Panc1 (cell line): ENCODE measurements around the gene ARHGEF10L. TPM values are rescaled to one million over a fixed set of nuclear protein-coding genes. Genes with fewer than 3 reads are reported as not detected.

Experiments
- ATAC-seq: fragments of 200-7000 bp; cut with Tn5 transposase; 2 replicates; pipeline ENCODE4 v1.9.1; 2020; ENCODE audit warnings: mild to moderate bottlenecking, moderate library complexity
- BruUV-seq: library from RNA; stranded (reverse); fragments of 400-500 nt; replicated peaks from 2 replicates; lab custom pipeline; 2021; lab: Mats Ljungman, UMichigan
- CTCF ChIA-PET: fragments of 300-600 bp; sonication (Branson Sonifier 250); formaldehyde crosslinking; loops from one replicate; lab custom pipeline; 2022; ENCODE audit warnings: antibody characterized with exemption; lab: Charles Lee
- POLR2A ChIA-PET: fragments of 300-600 bp; sonication (Branson Sonifier 250); formaldehyde crosslinking; loops from one replicate; lab custom pipeline; 2022; ENCODE audit warnings: antibody characterized with exemption; lab: Charles Lee
- DNase-seq: peaks from one replicate; pipeline ENCODE4 v3.0.0-alpha.2; 2010; ENCODE audit warnings: low read depth, low spot score
- H3K27ac ChIP-seq: 2 replicates; pipeline ENCODE4 v1.5.1; 2011; ENCODE audit warnings: mild to moderate bottlenecking, low read length, inconsistent platforms
- H3K27me3 ChIP-seq: fragments of 200-500 bp; sonication (Bioruptor generic); 2 replicates; pipeline ENCODE4 v1.6.0; 2014; ENCODE audit warnings: low read length, inconsistent platforms; ENCODE audit not compliant: control insufficient read depth, insufficient read depth
- H3K36me3 ChIP-seq: fragments of 200-500 bp; sonication (Bioruptor generic); 2 replicates; pipeline ENCODE4 v1.5.1; 2014; ENCODE audit warnings: inconsistent platforms, mild to moderate bottlenecking, low read length, moderate library complexity; ENCODE audit not compliant: control insufficient read depth, insufficient read depth
- H3K4me1 ChIP-seq: 2 replicates; pipeline ENCODE4 v1.5.1; 2011; ENCODE audit warnings: inconsistent platforms, mild to moderate bottlenecking, low read length, moderate library complexity; ENCODE audit not compliant: control insufficient read depth, insufficient read depth
- H3K4me3 ChIP-seq, 2 experiments: 2 replicates each; pipeline ENCODE4 v1.5.1; 2011 to 2012; ENCODE audit warnings: low read depth in 2 of 2, low read length in 2 of 2, mild to moderate bottlenecking in 2 of 2, inconsistent platforms in 1 of 2, moderate library complexity in 1 of 2
- H3K9me3 ChIP-seq: fragments of 200-500 bp; sonication (Bioruptor generic); 2 replicates; pipeline ENCODE4 v1.5.1; 2014; ENCODE audit warnings: low read depth, mild to moderate bottlenecking, inconsistent platforms, low read length, moderate library complexity; ENCODE audit not compliant: control insufficient read depth, insufficient read depth
- POLR2AphosphoS5 ChIP-seq: IDR thresholded peaks from 2 replicates; pipeline ENCODE4 v1.6.1; 2012; ENCODE audit warnings: mild to moderate bottlenecking, low read depth, low read length, moderate library complexity
- SIN3A ChIP-seq: IDR thresholded peaks from 2 replicates; pipeline ENCODE4 v1.6.1; 2012; ENCODE audit warnings: low read depth, mild to moderate bottlenecking, low read length, moderate library complexity, borderline replicate concordance; ENCODE audit not compliant: insufficient read depth
- TCF7L2 ChIP-seq: IDR thresholded peaks from 2 replicates; pipeline ENCODE4 v1.6.1; 2011; ENCODE audit warnings: mild to moderate bottlenecking, low read depth, low read length, inconsistent platforms
- in situ Hi-C: cut with HindIII; loops from 2 replicates; pipeline ENCODE4 v1.10.0; 2016; ENCODE audit warnings: low sequenced_read_pairs, low pct_unique_long_range_greater_than_20kb
- intact Hi-C: fragments of 100-400 bp; cut with micrococcal nuclease; formaldehyde crosslinking; loops from one replicate; pipeline ENCODE4 v1.10.0; 2022; ENCODE audit not compliant: unreplicated experiment
- total RNA-seq: library from RNA; stranded (reverse); gene quantifications from one replicate; pipeline ENCODE4 v1.2.1, GENCODE V29; 2021; ENCODE audit not compliant: unreplicated experiment
- TF ChIP-seq, protein P1 (sequence below): fragments of 450-650 bp; IDR thresholded peaks from 2 replicates; pipeline ENCODE4 v1.5.1; 2017; ENCODE audit warnings: mild to moderate bottlenecking
- TF ChIP-seq, protein P2 (sequence below), 2 experiments: IDR thresholded peaks; 2 replicates each; pipeline ENCODE4 v1.6.1; 2011 to 2012; ENCODE audit warnings: low read depth in 2 of 2, control low read depth in 1 of 2, low read length in 1 of 2, mild to moderate bottlenecking in 1 of 2, moderate library complexity in 1 of 2; ENCODE audit not compliant: insufficient read depth in 1 of 2

ARHGEF10L gene
- total RNA-seq, 1 experiment from 2014 or later, result 5.9 TPM

DNA sequence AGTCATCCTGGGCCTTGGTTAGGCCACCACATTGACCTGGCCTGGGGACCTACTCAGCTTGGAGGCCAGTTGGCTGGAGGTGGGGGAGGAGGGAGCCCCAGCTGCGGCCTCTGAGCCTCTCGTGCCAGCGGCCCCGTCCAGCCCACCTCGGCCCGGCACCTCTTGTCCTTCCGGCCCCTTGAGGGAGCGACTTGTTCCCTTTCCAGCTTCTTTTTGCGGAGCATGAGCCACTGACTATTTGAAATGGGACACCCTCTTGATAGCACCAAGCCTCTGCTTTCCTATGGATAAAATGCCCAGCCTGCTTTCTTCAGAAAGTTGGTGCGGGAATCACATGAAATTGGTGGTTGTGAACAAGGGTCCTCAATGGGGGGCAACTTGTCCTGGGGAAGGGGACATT lies 24.7 kb upstream of the ARHGEF10L start:
- TF ChIP-seq, protein P1, sequence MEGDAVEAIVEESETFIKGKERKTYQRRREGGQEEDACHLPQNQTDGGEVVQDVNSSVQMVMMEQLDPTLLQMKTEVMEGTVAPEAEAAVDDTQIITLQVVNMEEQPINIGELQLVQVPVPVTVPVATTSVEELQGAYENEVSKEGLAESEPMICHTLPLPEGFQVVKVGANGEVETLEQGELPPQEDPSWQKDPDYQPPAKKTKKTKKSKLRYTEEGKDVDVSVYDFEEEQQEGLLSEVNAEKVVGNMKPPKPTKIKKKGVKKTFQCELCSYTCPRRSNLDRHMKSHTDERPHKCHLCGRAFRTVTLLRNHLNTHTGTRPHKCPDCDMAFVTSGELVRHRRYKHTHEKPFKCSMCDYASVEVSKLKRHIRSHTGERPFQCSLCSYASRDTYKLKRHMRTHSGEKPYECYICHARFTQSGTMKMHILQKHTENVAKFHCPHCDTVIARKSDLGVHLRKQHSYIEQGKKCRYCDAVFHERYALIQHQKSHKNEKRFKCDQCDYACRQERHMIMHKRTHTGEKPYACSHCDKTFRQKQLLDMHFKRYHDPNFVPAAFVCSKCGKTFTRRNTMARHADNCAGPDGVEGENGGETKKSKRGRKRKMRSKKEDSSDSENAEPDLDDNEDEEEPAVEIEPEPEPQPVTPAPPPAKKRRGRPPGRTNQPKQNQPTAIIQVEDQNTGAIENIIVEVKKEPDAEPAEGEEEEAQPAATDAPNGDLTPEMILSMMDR, result no peak
- TF ChIP-seq SIN3A, result no peak
- no peak for TF ChIP-seq POLR2AphosphoS5
- TF ChIP-seq TCF7L2, result no peak
- TF ChIP-seq, protein P2, sequence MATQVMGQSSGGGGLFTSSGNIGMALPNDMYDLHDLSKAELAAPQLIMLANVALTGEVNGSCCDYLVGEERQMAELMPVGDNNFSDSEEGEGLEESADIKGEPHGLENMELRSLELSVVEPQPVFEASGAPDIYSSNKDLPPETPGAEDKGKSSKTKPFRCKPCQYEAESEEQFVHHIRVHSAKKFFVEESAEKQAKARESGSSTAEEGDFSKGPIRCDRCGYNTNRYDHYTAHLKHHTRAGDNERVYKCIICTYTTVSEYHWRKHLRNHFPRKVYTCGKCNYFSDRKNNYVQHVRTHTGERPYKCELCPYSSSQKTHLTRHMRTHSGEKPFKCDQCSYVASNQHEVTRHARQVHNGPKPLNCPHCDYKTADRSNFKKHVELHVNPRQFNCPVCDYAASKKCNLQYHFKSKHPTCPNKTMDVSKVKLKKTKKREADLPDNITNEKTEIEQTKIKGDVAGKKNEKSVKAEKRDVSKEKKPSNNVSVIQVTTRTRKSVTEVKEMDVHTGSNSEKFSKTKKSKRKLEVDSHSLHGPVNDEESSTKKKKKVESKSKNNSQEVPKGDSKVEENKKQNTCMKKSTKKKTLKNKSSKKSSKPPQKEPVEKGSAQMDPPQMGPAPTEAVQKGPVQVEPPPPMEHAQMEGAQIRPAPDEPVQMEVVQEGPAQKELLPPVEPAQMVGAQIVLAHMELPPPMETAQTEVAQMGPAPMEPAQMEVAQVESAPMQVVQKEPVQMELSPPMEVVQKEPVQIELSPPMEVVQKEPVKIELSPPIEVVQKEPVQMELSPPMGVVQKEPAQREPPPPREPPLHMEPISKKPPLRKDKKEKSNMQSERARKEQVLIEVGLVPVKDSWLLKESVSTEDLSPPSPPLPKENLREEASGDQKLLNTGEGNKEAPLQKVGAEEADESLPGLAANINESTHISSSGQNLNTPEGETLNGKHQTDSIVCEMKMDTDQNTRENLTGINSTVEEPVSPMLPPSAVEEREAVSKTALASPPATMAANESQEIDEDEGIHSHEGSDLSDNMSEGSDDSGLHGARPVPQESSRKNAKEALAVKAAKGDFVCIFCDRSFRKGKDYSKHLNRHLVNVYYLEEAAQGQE (IDR thresholded peaks at IDR 0.05; ENCODE audit: insufficient read depth in 1 of 2, low read depth in 2 of 2, low read length in 1 of 2), result no peak
- in situ Hi-C loops, result no loop called here
- CTCF ChIA-PET, result no interaction called here
- no peaks in the 10 kb centered on the region for H3K36me3 ChIP-seq
- BruUV-seq, result no TSS peak
- POLR2A ChIA-PET, result no interaction called here
- H3K4me3 ChIP-seq, result no peak overlapping the region
- no peaks in the 10 kb centered on the region for H3K4me1 ChIP-seq
- no peak overlapping the region for H3K27ac ChIP-seq
- H3K27me3 ChIP-seq, result no peaks in the 10 kb centered on the region
- DNase-seq (no peak), ATAC-seq (no peak)
- intact Hi-C loops, result no loop called here
- no peaks in the 10 kb centered on the region for H3K9me3 ChIP-seq

DNA sequence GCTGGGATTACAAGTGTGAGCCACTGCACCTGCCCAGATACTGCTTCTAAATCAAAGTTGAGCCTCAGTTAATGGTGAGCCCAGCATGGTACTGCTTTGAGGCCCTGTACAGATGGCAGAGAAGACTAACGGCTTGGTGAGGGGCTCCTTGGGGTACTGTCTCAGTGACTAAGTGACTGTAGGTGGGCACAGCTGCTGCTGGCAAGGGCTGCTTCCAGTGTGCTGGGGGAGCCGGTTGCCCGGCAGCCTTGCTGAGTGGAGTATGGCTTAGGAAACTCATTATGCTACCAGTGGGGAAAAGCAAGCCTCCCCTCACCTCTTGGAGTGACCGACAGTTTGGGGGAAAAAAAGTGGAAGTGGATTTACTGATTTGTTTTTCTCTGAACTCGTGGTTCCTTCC lies 23.6 kb upstream of the ARHGEF10L start:
- H3K36me3 ChIP-seq, result no peaks in the 10 kb centered on the region
- no peaks in the 10 kb centered on the region for H3K4me1 ChIP-seq
- ChIA-PET POLR2A (no interaction called here), CTCF (interaction anchor here (0.6 kb wide), 1 partner anchor 38 kb away, joined by 8 read pairs; no protein-coding TSS in a partner anchor)
- no peaks in the 10 kb centered on the region for H3K27me3 ChIP-seq
- BruUV-seq, result no TSS peak
- no peak overlapping the region for H3K27ac ChIP-seq
- no peak for ATAC-seq
- H3K9me3 ChIP-seq, result no peaks in the 10 kb centered on the region
- in situ Hi-C loops, result no loop called here
- DNase-seq, result no peak
- TF ChIP-seq TCF7L2 (no peak), SIN3A (no peak), POLR2AphosphoS5 (no peak)
- TF ChIP-seq, protein P1, result no peak
- TF ChIP-seq, protein P2 (IDR thresholded peaks at IDR 0.05; ENCODE audit: insufficient read depth in 1 of 2, low read depth in 2 of 2, low read length in 1 of 2), result no peak
- intact Hi-C loops, result no loop called here
- no peak overlapping the region for H3K4me3 ChIP-seq
